GM08714 (cell line): Measurements from ENCODE around the gene AKAP13.

ENCODE experiments used
- H3K4me3 ChIP-seq: fragments of 200-500 bp; sonication (Bioruptor generic); 2 replicates; pipeline ENCODE4 v1.5.1; 2014; ENCODE audit warnings: mild to moderate bottlenecking, low read length, inconsistent platforms
- ZNF274 ChIP-seq: IDR thresholded peaks from 2 replicates; pipeline ENCODE4 v1.6.1; 2012; ENCODE audit warnings: mild to moderate bottlenecking, low read depth, low read length

The AKAP13 gene

DNA sequence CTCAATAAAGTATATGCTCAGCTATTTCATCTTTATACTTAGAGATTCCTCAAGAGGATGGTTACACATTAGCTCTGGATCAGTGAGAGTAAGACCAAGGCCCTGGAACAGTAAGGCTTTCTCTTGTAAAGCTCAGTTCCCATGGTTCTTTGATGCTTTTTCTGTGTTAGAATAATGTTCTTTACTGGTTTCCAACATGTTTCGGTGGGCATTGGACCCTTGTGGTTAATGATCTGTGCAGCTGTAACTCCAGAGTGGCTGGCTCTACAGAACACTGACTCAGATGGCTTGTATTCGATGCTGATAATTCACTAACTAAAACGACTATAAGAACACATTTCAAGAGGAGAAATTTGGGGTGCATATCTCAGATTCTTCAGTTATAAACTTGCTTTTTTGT is 114.7 kb downstream of the AKAP13 start:
- no peak for TF ChIP-seq ZNF274
- H3K4me3 ChIP-seq = no peak overlapping the region

DNA sequence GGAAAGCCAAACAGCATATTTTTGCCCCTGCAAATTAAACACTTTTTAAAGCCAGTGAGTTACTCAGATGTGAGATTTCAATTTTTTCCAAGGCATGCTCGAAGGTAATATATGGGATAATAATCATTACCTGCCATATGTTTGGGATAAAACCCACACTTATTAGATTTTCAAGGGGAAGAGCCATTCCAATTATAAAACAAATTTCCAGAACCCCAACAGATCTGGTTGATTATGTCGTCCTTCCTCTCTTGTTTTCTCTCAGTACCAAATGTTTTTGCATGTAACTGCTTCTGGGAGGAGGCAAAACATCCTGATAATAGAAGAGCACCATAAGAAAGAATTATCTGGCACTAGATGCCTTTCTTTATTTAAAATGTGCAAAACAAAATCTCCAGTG is 115.1 kb downstream of the AKAP13 start:
- no peak overlapping the region for H3K4me3 ChIP-seq
- no peak for TF ChIP-seq ZNF274

DNA sequence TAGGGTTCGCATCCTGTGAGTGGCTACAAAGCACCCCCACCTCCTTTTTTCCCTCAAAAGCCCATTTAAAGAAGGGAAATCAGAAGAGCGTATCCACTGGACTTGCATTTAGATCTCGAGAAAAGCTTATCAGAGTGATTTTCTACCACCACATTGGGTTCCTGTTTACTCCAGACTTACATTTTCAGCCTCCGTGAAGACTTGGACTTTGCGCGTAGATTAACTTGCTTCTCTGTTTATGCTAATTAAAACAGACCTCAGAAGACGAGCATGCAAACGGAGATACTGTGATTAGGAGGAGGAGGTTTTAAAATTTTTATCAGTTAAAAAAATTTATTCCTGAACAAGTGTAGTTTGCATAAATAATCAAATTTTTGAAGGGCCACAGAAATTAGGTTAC is 115.7 kb downstream of the AKAP13 start:
- H3K4me3 ChIP-seq = no peak overlapping the region
- no peak for TF ChIP-seq ZNF274

DNA sequence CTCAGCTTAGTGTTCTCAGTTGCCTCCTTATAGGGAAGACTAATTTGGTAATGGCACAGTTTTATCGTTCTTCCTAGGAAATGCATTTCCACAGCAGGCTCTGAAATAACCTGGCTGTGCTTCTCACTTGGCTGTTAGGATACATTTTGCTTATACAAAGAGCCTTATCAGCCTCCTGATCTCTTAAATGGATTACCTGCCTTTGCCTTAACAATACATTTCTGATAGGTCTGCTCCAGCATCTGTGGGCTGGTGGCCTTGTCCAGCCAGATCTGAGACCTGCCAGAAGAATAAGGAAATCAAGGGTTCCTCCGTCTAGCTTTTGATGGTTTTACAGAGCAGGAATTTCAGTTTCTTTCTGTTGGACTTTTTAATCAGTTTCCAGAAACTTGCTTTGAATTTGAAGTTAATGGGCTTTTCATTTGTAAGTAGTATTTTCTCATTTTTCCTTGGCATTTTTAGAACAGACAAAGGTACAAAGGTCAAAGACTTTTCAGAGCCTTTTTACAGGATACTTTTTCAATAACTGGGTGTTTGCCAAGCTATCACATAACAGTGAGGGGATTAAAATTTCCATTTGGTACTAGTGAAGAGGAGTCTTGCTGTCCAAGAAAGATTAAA is 116.3 kb downstream of the AKAP13 start:
- TF ChIP-seq ZNF274 = no peak
- H3K4me3 ChIP-seq = no peak overlapping the region

DNA sequence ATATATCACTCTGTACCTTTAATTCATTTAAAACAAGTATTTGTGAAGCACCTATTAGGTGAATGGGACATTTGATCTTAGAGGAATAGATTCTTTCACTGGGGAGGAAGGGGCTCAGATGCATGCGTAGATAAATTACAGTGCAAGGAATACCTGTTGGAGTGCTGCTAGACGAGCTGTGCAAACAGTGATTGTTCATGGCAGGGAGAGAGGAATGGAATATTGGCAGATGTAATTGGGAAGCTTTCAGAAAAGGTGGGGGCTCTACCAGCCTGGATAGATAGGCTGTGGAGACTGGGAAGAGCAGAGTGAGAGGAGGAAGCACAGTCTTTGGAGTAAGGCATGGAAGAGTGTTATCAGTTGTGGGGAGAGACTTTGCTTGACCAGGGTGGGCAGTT is 116.8 kb downstream of the AKAP13 start:
- TF ChIP-seq ZNF274 = no peak
- H3K4me3 ChIP-seq = no peak overlapping the region

DNA sequence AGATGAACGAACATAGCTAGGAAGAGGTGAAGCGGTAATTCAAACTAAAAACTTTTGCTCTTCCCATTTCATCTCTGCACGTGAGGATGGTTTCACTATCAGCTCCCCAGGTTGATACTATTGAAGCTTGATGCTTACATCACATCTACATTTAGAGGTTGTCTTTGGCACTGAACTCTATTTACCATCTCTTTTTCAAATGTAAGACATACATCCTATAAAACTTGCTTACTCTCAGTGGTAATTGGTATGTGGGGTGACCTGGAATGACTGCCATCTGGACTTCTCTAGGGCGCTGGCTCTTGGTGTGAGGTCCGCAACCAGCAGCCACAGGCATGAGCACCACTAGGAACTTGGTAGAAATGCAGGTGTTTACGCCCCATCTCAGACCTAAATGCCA is 118.1 kb downstream of the AKAP13 start:
- TF ChIP-seq ZNF274 = no peak
- H3K4me3 ChIP-seq = no peak overlapping the region

DNA sequence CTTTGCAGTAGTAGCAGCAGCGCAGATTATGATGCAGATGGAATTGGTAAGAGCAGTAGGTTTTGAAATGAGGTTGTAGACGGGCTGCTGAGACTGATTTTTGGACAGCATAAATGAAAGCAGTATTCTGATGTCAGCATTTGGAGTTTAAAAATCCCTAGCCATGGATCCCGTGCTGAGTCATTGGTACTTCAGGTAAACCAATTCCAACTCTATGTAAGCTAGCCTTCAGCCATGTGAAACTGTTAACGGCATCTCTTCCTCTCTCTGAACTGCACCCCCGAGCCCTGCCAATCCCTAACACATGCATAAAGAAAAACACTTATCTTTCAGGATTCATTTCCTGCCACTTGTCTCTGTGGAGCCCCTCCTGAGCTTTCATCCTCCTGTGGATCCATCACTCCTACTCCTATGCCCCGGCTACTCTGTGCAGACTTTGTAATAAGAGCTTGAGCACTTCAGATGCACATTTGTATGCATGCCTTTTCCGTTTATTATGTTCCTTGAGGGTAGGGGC is 119.0 kb downstream of the AKAP13 start:
- H3K4me3 ChIP-seq = no peak overlapping the region
- TF ChIP-seq ZNF274 = no peak

DNA sequence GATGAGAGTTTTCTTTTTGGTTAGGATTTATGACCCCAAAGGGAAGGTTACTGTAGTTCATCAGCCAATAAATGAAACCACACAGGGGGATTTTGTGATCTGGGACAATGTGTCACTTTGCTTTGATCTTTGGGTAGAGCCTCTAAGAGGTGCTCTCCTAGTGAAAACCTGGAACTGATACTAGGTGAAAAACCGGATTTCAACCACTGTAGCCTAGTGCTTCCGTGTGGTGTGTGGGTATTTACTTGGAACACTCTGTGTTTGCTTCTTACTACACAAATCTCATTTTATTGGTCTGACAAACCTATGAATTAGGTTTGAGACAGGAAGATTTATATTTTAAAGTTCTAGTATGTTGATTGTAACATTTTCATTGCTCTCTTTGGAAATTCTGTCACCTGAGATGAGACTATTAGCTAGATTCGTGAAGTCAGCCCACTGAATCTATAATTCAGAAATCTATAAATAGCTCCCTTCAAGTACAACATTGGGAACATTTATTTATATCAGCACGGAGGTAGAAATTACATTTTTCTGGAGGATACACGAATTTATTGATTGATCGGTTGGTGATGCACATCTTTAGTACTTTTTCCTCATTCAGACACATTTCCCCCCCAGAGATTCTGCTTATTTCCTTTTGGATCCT is 119.8 kb downstream of the AKAP13 start:
- no peak for TF ChIP-seq ZNF274
- no peak overlapping the region for H3K4me3 ChIP-seq

DNA sequence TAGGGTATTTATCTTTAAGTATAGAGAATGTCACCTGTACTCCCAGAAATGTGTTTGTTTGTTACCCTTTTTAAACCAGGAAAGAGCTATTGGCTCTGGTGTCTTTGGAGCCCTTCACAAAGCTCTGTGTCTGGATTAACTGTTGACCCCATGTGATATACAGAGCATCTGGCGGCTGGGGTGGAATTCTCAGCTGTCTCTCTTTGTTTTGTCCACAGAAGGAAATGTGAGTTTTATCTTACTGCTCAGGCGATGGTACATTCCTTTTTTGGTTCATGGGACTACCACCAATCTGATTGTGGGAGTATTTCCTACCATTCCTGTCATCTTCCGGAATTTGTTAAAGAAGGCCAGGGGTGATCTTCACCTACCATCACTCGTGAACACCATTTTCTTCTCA is 120.3 kb downstream of the AKAP13 start:
- no peak overlapping the region for H3K4me3 ChIP-seq
- TF ChIP-seq ZNF274 = no peak

DNA sequence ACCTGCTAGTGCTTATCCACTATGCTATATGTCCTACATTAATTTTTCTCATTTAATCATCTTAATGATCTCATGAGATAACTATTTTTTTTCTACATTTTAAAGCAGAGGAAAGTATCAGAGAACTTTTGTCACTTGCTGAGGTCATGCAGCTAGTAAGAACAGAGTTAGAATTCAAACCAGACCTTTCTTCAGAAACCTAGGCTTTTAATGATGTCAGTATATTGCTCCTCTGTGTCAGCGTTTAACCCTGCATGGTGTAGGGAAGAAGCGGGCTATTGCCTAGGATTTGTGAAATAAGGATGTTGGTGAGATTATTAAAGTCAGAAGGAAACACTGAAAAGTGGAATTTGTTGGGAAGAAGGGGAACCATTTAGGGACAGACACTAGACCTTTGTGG is 121.2 kb downstream of the AKAP13 start:
- no peak overlapping the region for H3K4me3 ChIP-seq
- no peak for TF ChIP-seq ZNF274

DNA sequence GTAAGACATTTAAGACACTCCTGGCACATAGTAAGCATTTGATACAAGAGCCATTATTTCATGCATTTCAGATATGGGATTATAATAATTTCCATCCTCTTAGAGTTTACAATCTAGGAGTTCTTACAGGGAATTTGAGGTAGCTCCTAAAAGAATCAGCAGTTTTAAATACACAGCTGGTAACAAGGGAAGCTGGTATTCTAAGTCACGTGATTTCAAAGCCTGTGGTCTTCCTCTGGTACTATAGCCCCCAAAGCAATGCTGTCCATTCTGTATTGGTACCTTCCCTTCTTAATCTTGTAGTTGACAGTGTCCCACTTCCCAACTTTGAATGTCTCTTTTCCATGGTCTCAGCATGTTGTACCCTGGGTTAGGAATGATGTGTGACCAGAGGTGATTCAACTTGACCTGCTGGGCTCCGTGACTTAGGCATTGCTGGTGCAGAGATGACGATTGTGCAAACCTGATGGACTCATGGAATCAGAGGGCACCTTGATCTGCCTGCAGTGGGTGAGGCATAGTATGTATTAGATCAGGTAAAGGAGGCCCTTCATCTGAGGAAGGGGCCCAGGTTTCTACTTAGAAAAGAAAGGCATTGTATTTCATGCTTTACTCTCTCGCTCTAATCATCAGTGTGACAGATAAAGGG is 122.9 kb downstream of the AKAP13 start:
- no peak for TF ChIP-seq ZNF274
- H3K4me3 ChIP-seq = no peak overlapping the region

DNA sequence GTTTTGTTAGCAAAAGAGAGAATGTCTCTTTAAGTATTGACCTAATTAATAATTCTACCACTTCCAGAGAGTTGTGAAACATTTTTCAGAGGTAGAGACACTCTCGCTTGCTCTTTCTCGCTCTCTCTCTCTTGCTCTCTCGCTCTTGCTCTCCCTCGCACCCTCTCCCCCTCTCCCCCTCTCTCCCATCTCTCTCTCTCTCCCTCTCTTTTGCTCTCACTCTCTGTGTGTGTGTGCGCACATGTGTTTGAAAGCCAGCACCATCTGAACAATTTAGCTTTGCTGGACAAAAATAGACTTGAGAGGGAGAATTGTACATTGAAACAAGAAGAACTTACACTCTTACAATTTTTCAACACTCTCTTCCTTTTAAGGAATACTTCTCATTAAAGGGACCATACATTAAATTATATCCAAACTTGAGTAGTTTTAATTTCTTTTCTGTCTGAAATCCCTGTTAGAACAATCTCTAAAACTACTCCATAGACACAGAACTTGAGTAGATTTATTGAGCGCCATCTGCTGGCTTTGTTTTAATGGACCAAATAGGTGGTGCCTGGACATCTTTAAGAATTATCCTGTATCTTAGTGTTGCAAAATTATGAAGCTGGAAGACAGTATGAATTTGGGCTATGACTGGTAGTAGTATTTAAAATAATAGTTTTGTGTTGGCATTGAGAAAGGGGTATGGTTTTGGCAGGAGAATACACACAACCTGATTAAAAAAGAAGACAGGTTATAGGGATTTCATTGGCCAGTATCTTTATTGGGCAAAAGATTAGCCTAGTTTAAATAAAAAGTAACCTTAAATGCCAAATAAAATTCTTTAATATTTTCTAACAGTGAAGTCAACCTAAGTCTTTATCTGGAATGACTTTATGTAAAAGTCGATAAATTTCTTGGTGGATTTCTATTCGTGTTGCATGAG is 124.6 kb downstream of the AKAP13 start:
- no peak for TF ChIP-seq ZNF274
- no peak overlapping the region for H3K4me3 ChIP-seq

DNA sequence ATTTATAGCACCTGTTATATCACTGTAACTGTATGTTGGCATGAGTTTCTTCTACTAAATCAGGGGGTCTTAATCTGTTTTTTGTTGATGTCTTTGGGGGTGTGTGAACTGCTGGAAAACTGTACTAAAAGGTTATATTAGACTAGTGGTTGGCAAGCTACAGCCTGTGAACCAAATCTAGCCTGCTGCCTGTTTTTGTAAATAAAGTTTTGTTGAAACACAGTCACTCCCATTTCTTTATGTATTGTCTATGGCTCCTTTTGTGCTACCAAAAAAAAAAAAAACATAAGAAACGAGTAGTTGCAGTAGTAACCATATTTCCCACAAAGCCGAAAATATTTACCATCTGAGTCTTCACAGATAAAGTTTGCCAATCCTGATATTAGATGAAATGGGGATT is 126.7 kb downstream of the AKAP13 start:
- H3K4me3 ChIP-seq = no peak overlapping the region
- no peak for TF ChIP-seq ZNF274

DNA sequence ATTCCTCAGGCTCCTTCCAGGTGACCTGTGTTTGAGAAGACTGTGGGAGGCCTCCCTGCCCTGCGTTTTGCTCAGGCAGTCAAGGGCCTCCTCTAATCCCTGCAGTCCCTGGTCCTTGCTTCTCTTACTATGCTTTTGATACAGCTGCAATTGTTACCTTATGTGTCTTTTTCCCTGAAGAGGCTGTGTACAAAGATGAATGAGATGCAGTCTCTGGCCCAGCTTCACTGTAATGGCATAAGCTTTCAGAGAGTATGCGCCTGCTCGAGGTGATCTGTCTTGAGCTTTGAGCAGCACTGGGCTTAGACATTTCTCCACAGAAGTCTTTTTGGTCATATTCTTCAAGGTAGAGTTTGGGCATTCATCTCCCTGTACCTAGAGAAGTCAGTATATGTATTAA is 129.6 kb downstream of the AKAP13 start:
- TF ChIP-seq ZNF274 = no peak
- H3K4me3 ChIP-seq = no peak overlapping the region

DNA sequence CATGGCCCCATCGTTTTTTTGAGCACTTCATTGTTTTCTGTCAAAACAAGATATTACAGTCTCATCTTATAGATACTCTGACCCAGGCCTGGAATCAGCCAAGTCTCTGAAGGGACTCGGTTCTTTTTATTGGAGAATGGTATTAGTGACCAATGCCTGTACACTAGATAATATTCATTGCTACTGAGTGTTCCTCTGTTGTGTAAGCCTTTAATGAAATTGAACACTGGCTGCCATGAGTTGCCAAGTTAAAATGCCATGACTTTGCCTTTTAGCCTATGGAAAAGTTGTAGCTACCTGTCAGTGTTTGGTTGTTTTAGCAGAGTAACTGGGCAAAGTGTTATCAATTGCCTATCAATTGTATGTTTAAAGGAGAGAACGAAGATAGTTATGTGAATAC is 134.0 kb downstream of the AKAP13 start:
- no peak for TF ChIP-seq ZNF274
- H3K4me3 ChIP-seq = no peak overlapping the region
